IMR-90 (cell line): ENCODE results near the gene SYCE3. TPM values are rescaled to one million over a fixed set of nuclear protein-coding genes. Genes with fewer than 3 reads are reported as not detected.

Experiments
- ATAC-seq: fragments of 200-7000 bp; cut with Tn5 transposase; 2 replicates; pipeline ENCODE4 v1.9.1; 2020; ENCODE audit warnings: low read depth, mild to moderate bottlenecking, moderate library complexity
- BruUV-seq: library from RNA; stranded (reverse); fragments of 400-500 nt; replicated peaks from 2 replicates; lab custom pipeline; 2021; lab: Mats Ljungman, UMichigan
- CTCF ChIA-PET: fragments of 300-600 bp; formaldehyde crosslinking; extraction: SDS; loops from one replicate; lab custom pipeline; 2021; ENCODE audit warnings: antibody characterized with exemption; lab: Yijun Ruan, JAX
- POLR2A ChIA-PET: fragments of 300-600 bp; sonication (Branson Sonifier 250); formaldehyde crosslinking; loops from one replicate; lab custom pipeline; 2022; ENCODE audit warnings: antibody characterized with exemption; ENCODE audit not compliant: unreplicated experiment; lab: Charles Lee
- DNase-seq: peaks from one replicate; pipeline ENCODE4 v3.0.0; 2013
- H2AFZ ChIP-seq: replicated peaks from 2 replicates; pipeline ENCODE3; 2013; ENCODE audit warnings: low read length, mild to moderate bottlenecking; ENCODE audit not compliant: poor library complexity
- H2AK5ac ChIP-seq: 2 replicates; pipeline ENCODE4 v1.6.1; 2013; ENCODE audit warnings: low read depth, low read length, inconsistent platforms
- H2AK9ac ChIP-seq: replicated peaks from 2 replicates; pipeline ENCODE3; 2013; ENCODE audit warnings: mild to moderate bottlenecking, low read depth, low read length, moderate library complexity; ENCODE audit not compliant: poor library complexity
- H2BK120ac ChIP-seq: 2 replicates; pipeline ENCODE4 v1.6.1; 2013; ENCODE audit warnings: low read depth, low read length, inconsistent platforms
- H2BK15ac ChIP-seq: 3 replicates; pipeline ENCODE4 v1.6.1; 2013; ENCODE audit warnings: low read depth, low read length, inconsistent platforms
- H2BK20ac ChIP-seq: 2 replicates; pipeline ENCODE4 v1.6.1; 2013; ENCODE audit warnings: low read depth, mild to moderate bottlenecking, inconsistent platforms, low read length, moderate library complexity
- H2BK5ac ChIP-seq: 2 replicates; pipeline ENCODE4 v1.6.1; 2013; ENCODE audit warnings: mild to moderate bottlenecking, low read depth, low read length, inconsistent platforms; ENCODE audit not compliant: poor library complexity, severe bottlenecking
- H3K14ac ChIP-seq: replicated peaks from 2 replicates; pipeline ENCODE4 v1.6.1; 2013; ENCODE audit warnings: low read depth, low read length, inconsistent platforms
- H3K18ac ChIP-seq: 2 replicates; pipeline ENCODE4 v1.6.1; 2013; ENCODE audit warnings: low read depth, low read length, control low read depth
- H3K23ac ChIP-seq: 2 replicates; pipeline ENCODE4 v1.6.1; 2013; ENCODE audit warnings: low read depth, low read length, inconsistent platforms
- H3K27ac ChIP-seq: 2 replicates; pipeline ENCODE4 v1.5.1; 2013; ENCODE audit warnings: mild to moderate bottlenecking, control low read depth, low read length; ENCODE audit not compliant: insufficient read depth
- H3K27me3 ChIP-seq: 2 replicates; pipeline ENCODE4 v1.6.1; 2013; ENCODE audit warnings: low read length; ENCODE audit not compliant: control insufficient read depth, insufficient read depth
- H3K36me3 ChIP-seq: 2 replicates; pipeline ENCODE4 v1.6.1; 2013; ENCODE audit warnings: low read length, mixed read lengths; ENCODE audit not compliant: control insufficient read depth, insufficient read depth
- H3K4ac ChIP-seq: 2 replicates; pipeline ENCODE4 v1.6.1; 2013; ENCODE audit warnings: low read depth, low read length, inconsistent platforms
- H3K4me1 ChIP-seq: 2 replicates; pipeline ENCODE4 v1.6.1; 2013; ENCODE audit warnings: low read length, mixed read lengths; ENCODE audit not compliant: control insufficient read depth, insufficient read depth
- H3K4me2 ChIP-seq: 2 replicates; pipeline ENCODE4 v1.6.1; 2013; ENCODE audit warnings: low read depth, mild to moderate bottlenecking, control low read depth, low read length, moderate library complexity
- H3K4me3 ChIP-seq: 2 replicates; pipeline ENCODE4 v1.5.1; 2013; ENCODE audit warnings: low read depth, mild to moderate bottlenecking, control low read depth, low read length, moderate library complexity; ENCODE audit not compliant: insufficient read depth
- H3K56ac ChIP-seq: 2 replicates; pipeline ENCODE4 v1.6.1; 2013; ENCODE audit warnings: low read length, inconsistent platforms; ENCODE audit not compliant: insufficient read depth; ENCODE audit errors: extremely low read depth
- H3K79me1 ChIP-seq, 2 experiments: 2 replicates each; pipeline ENCODE4 v1.6.1; 2013; ENCODE audit warnings: low read length in 2 of 2, inconsistent platforms in 1 of 2, low read depth in 1 of 2
- H3K9ac ChIP-seq: 2 replicates; pipeline ENCODE4 v1.6.1; 2013; ENCODE audit warnings: low read depth, low read length, control low read depth
- H3K9me1 ChIP-seq: 2 replicates; pipeline ENCODE4 v1.6.1; 2013; ENCODE audit warnings: low read length, inconsistent platforms; ENCODE audit not compliant: insufficient read depth
- H3K9me3 ChIP-seq: 2 replicates; pipeline ENCODE4 v1.6.1; 2013; ENCODE audit warnings: low read length; ENCODE audit not compliant: control insufficient read depth, insufficient read depth
- H4K20me1 ChIP-seq: 2 replicates; pipeline ENCODE4 v1.6.1; 2013; ENCODE audit warnings: low read length, inconsistent platforms; ENCODE audit not compliant: insufficient read depth
- H4K5ac ChIP-seq: 2 replicates; pipeline ENCODE4 v1.6.1; 2013; ENCODE audit warnings: mild to moderate bottlenecking, low read depth, low read length, control low read depth
- H4K8ac ChIP-seq, 2 experiments: 2 replicates each; pipeline ENCODE4 v1.6.1; 2013; ENCODE audit warnings: low read depth in 2 of 2, low read length in 2 of 2, control low read depth in 1 of 2, inconsistent platforms in 1 of 2
- H4K91ac ChIP-seq: 2 replicates; pipeline ENCODE4 v1.6.1; 2013; ENCODE audit warnings: low read depth, low read length, inconsistent platforms; ENCODE audit not compliant: insufficient read depth
- BHLHE40 ChIP-seq: fragments of 150-350 bp; IDR thresholded peaks from 2 replicates; pipeline ENCODE4 v1.6.1; 2016; ENCODE audit warnings: mild to moderate bottlenecking, low read depth, low read length
- CEBPB ChIP-seq: IDR thresholded peaks from 2 replicates; pipeline ENCODE4 v1.6.1; 2012; ENCODE audit warnings: low read depth, low read length, improper control_type of control experiment
- CHD1 ChIP-seq: IDR thresholded peaks from 2 replicates; pipeline ENCODE4 v1.6.1; 2012; ENCODE audit warnings: low read depth, low read length, improper control_type of control experiment
- FOS ChIP-seq: fragments of 150-350 bp; IDR thresholded peaks from 2 replicates; pipeline ENCODE4 v1.6.1; 2016; ENCODE audit warnings: low read depth, low read length
- MAFK ChIP-seq: IDR thresholded peaks from 2 replicates; pipeline ENCODE4 v1.6.1; 2012; ENCODE audit warnings: low read depth, low read length, improper control_type of control experiment
- MAZ ChIP-seq: IDR thresholded peaks from 2 replicates; pipeline ENCODE4 v1.6.1; 2012; ENCODE audit warnings: low read depth, mild to moderate bottlenecking, low read length, improper control_type of control experiment, moderate library complexity, borderline replicate concordance
- MXI1 ChIP-seq: IDR thresholded peaks from 2 replicates; pipeline ENCODE4 v1.6.1; 2012; ENCODE audit warnings: low read depth, mild to moderate bottlenecking, low read length, moderate library complexity, borderline replicate concordance
- NFE2L2 ChIP-seq: fragments of 150-350 bp; IDR thresholded peaks from 2 replicates; pipeline ENCODE4 v1.6.1; 2016; ENCODE audit warnings: low read depth, mild to moderate bottlenecking, low read length
- POLR2A ChIP-seq: IDR thresholded peaks from 2 replicates; pipeline ENCODE4 v1.6.1; 2012; ENCODE audit warnings: mild to moderate bottlenecking, low read depth, low read length
- RAD21 ChIP-seq: IDR thresholded peaks from 2 replicates; pipeline ENCODE4 v1.6.1; 2012; ENCODE audit warnings: low read length, improper control_type of control experiment
- RCOR1 ChIP-seq: IDR thresholded peaks from 2 replicates; pipeline ENCODE4 v1.6.1; 2012; ENCODE audit warnings: mild to moderate bottlenecking, low read length, improper control_type of control experiment; ENCODE audit not compliant: insufficient replicate concordance
- RFX5 ChIP-seq: IDR thresholded peaks from 2 replicates; pipeline ENCODE4 v1.8.0; 2012; ENCODE audit warnings: low read depth, mild to moderate bottlenecking, low read length, moderate library complexity
- SMC3 ChIP-seq: fragments of 150-350 bp; IDR thresholded peaks from 2 replicates; pipeline ENCODE4 v1.6.1; 2016; ENCODE audit warnings: low read depth, mild to moderate bottlenecking, antibody characterized with exemption, low read length, moderate library complexity
- WGBS, 2 experiments: methylation state at CpG; one replicate each; pipeline versions ENCODE4 v1.1.5 to v1.1.7; 2013; ENCODE audit warnings: missing lambda C conversion rate in 2 of 2; ENCODE audit not compliant: insufficient read length in 1 of 2; ENCODE audit errors: extremely low coverage in 2 of 2; 5-methylcytosine and 5-hydroxymethylcytosine counted together
- dilution Hi-C: fragments of 300-500 bp; cut with HindIII; formaldehyde crosslinking; loops from one replicate; pipeline ENCODE4 v1.14.3; 2018; ENCODE audit warnings: low sequenced_read_pairs; ENCODE audit not compliant: unreplicated experiment
- in situ Hi-C: fragments of 300-500 bp; cut with MboI; formaldehyde crosslinking; loops from 3 replicates; pipeline ENCODE4 v1.14.3; 2019; ENCODE audit warnings: low sequenced_read_pairs, inconsistent platforms, mixed read lengths
- intact Hi-C: fragments of 100-400 bp; cut with micrococcal nuclease; formaldehyde crosslinking; loops from 2 replicates; pipeline ENCODE4 v1.10.0; 2022
- polyA plus RNA-seq, 3 experiments: library from polyadenylated mRNA; depleted of rRNA; stranded (reverse); fragments of >200 nt; gene quantifications; 2 replicates each; pipeline ENCODE4 v1.2.3, GENCODE V29; 2012; ENCODE audit warnings: low replicate concordance in 1 of 3
- total RNA-seq: library from RNA; depleted of rRNA; stranded (reverse); fragments of >200 nt; gene quantifications from 2 replicates; pipeline ENCODE4 v1.2.3, GENCODE V29; 2012
- TF ChIP-seq, protein P1 (sequence below): fragments of 150-350 bp; IDR thresholded peaks from 2 replicates; pipeline ENCODE4 v1.6.1; 2017; ENCODE audit warnings: mild to moderate bottlenecking, antibody characterized with exemption, low read length, low read depth
- TF ChIP-seq, protein P2 (sequence below): fragments of 150-350 bp; IDR thresholded peaks from 2 replicates; pipeline ENCODE4 v1.6.1; 2016; ENCODE audit warnings: low read depth, mild to moderate bottlenecking, low read length, moderate library complexity, borderline replicate concordance
- TF ChIP-seq, protein P3 (sequence below): conservative IDR thresholded peaks from 2 replicates; pipeline ENCODE4 v1.5.1; 2012; ENCODE audit warnings: mild to moderate bottlenecking, low read depth, low read length, improper control_type of control experiment

Gene SYCE3
- total and polyA plus RNA-seq, 2 of the 4 experiments (the other 2 are of a cell fraction), result not detected

DNA sequence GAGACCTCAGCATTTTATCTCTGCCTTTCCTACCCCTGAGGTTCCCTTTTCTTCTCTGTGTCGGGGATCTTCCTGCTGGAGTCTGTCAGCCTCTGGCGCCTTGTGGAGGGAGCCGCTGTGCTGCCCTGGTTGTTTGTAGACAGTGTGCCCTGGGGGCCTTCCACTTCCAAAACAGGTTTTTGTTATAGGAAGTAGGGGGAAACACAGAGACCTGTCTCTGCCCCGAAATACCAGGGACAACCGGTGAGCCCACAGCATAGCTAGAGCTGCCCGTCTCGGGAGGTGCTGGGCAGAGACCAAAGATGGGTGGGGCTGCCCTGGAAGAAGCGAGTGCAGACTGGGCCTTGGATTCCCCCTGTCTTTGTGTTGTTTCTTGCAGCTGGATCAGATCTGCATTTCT, 46.7 kb downstream of the SYCE3 start:
- Histone ChIP-seq H4K8ac (no peak overlapping the region), H3K9me3 (no peaks in the 10 kb centered on the region), H4K5ac (no peak overlapping the region), H2BK15ac (no peak overlapping the region), H3K4ac (no peak overlapping the region), H3K36me3 (peaks cover 26% of the 10 kb centered on the region), H3K4me1 (no peaks in the 10 kb centered on the region), H2AK5ac (no peak overlapping the region), H3K79me1 (peaks cover 30 to 42% of the 10 kb centered on the region in 2 experiments), H2AFZ (no peak overlapping the region), H3K56ac (no peak overlapping the region), H3K18ac (no peak overlapping the region), H4K20me1 (peaks cover 4% of the 10 kb centered on the region), H2BK20ac (no peak overlapping the region), H3K14ac (no peak overlapping the region), H3K9ac (no peak overlapping the region), H3K4me2 (no peak overlapping the region), H3K27ac (no peak overlapping the region), H3K23ac (no peak overlapping the region), H2BK120ac (no peak overlapping the region), H3K4me3 (no peak overlapping the region), H3K9me1 (peaks cover 4% of the 10 kb centered on the region; the same call in 1 of the 2 replicates), H4K91ac (no peak overlapping the region), H2BK5ac (no peak overlapping the region), H3K27me3 (no peaks in the 10 kb centered on the region), H2AK9ac (no peak overlapping the region)
- no peak for DNase-seq
- in situ Hi-C loops, result no loop called here
- ChIA-PET POLR2A (interaction anchor here (0.6 to 0.7 kb wide), 2 partner anchors 14 to 19 kb away, joined by 3 read pairs; partner anchors contain the start of gene TYMP), CTCF (no interaction called here)
- TF ChIP-seq, protein P1, sequence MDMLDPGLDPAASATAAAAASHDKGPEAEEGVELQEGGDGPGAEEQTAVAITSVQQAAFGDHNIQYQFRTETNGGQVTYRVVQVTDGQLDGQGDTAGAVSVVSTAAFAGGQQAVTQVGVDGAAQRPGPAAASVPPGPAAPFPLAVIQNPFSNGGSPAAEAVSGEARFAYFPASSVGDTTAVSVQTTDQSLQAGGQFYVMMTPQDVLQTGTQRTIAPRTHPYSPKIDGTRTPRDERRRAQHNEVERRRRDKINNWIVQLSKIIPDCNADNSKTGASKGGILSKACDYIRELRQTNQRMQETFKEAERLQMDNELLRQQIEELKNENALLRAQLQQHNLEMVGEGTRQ, result no peak
- TF ChIP-seq SMC3, result no peak
- TF ChIP-seq CEBPB, result no peak
- no peak for TF ChIP-seq RAD21
- TF ChIP-seq POLR2A, result no peak
- TF ChIP-seq RFX5, result no peak
- no peak for TF ChIP-seq FOS
- TF ChIP-seq RCOR1, result no peak
- TF ChIP-seq, protein P2, sequence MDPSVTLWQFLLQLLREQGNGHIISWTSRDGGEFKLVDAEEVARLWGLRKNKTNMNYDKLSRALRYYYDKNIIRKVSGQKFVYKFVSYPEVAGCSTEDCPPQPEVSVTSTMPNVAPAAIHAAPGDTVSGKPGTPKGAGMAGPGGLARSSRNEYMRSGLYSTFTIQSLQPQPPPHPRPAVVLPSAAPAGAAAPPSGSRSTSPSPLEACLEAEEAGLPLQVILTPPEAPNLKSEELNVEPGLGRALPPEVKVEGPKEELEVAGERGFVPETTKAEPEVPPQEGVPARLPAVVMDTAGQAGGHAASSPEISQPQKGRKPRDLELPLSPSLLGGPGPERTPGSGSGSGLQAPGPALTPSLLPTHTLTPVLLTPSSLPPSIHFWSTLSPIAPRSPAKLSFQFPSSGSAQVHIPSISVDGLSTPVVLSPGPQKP, result no peak
- TF ChIP-seq, protein P3, sequence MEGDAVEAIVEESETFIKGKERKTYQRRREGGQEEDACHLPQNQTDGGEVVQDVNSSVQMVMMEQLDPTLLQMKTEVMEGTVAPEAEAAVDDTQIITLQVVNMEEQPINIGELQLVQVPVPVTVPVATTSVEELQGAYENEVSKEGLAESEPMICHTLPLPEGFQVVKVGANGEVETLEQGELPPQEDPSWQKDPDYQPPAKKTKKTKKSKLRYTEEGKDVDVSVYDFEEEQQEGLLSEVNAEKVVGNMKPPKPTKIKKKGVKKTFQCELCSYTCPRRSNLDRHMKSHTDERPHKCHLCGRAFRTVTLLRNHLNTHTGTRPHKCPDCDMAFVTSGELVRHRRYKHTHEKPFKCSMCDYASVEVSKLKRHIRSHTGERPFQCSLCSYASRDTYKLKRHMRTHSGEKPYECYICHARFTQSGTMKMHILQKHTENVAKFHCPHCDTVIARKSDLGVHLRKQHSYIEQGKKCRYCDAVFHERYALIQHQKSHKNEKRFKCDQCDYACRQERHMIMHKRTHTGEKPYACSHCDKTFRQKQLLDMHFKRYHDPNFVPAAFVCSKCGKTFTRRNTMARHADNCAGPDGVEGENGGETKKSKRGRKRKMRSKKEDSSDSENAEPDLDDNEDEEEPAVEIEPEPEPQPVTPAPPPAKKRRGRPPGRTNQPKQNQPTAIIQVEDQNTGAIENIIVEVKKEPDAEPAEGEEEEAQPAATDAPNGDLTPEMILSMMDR, result no peak
- no peak for TF ChIP-seq NFE2L2
- no peak for TF ChIP-seq CHD1
- no peak for TF ChIP-seq BHLHE40
- TF ChIP-seq MAZ, result no peak
- no peak for TF ChIP-seq MXI1
- TF ChIP-seq MAFK, result no peak
- ATAC-seq, result no peak
- BruUV-seq, result no TSS peak
- dilution Hi-C loops, result no loop called here
- 100% methylated on average over 5 of the region's 8 CpGs; no CpG with 5 or more reads in 1 of the 2 experiments for WGBS, 2 experiments
- intact Hi-C loops, result no loop called here
